Natural killer cell treated with Interleukin-12 subunit alpha and Interleukin-12 subunit beta and Interleukin-15 and Interleukin-18, amount 100 ng/mL, for 72 hours (primary cell): ENCODE measurements around the gene TRANK1. TPM values are rescaled to one million over a fixed set of nuclear protein-coding genes. Genes with fewer than 3 reads are reported as not detected.

Source experiments
- ATAC-seq, 2 donors: fragments of 150-1000 bp; cut with Tn5 transposase in 1 of 2; sonication (Bioruptor Pico), chemical (Tn5 transposase) in 1 of 2; 2 replicates each; pipeline ENCODE4 v1.10.0; 2021
- DNase-seq: peaks from one replicate; pipeline ENCODE4 v3.0.0; 2022; ENCODE audit warnings: low spot score
- H3K27ac Mint-ChIP-seq, 2 donors: 1 replicate in 1 of 2; 2 replicates in 1 of 2; pipeline ENCODE4 v1.8.0; 2022; ENCODE audit warnings: mixed read lengths in 2 of 2, mild to moderate bottlenecking in 1 of 2, moderate library complexity in 1 of 2
- H3K27me3 Mint-ChIP-seq, 2 donors: 1 replicate in 1 of 2; 2 replicates in 1 of 2; pipeline ENCODE4 v1.8.0; 2022; ENCODE audit warnings: mixed read lengths in 2 of 2
- H3K36me3 Mint-ChIP-seq: one replicate; pipeline ENCODE4 v1.8.0; 2022; ENCODE audit warnings: mixed read lengths
- H3K4me1 Mint-ChIP-seq, 2 donors: 1 replicate in 1 of 2; 2 replicates in 1 of 2; pipeline ENCODE4 v1.8.0; 2022; ENCODE audit warnings: low read depth in 2 of 2, mixed read lengths in 2 of 2, mild to moderate bottlenecking in 1 of 2
- H3K4me3 Mint-ChIP-seq: one replicate; pipeline ENCODE4 v1.8.0; 2022; ENCODE audit warnings: mixed read lengths
- H3K9me3 Mint-ChIP-seq: 2 replicates; pipeline ENCODE4 v1.8.0; 2022; ENCODE audit warnings: mixed read lengths
- total RNA-seq, 2 donors: library from RNA; stranded (reverse); gene quantifications; one replicate each; pipeline ENCODE4 v1.2.3, GENCODE V29; 2022

TRANK1 gene
- total RNA-seq, 2 donors from 2014 or later = 10.0 to 11.5 TPM

DNA sequence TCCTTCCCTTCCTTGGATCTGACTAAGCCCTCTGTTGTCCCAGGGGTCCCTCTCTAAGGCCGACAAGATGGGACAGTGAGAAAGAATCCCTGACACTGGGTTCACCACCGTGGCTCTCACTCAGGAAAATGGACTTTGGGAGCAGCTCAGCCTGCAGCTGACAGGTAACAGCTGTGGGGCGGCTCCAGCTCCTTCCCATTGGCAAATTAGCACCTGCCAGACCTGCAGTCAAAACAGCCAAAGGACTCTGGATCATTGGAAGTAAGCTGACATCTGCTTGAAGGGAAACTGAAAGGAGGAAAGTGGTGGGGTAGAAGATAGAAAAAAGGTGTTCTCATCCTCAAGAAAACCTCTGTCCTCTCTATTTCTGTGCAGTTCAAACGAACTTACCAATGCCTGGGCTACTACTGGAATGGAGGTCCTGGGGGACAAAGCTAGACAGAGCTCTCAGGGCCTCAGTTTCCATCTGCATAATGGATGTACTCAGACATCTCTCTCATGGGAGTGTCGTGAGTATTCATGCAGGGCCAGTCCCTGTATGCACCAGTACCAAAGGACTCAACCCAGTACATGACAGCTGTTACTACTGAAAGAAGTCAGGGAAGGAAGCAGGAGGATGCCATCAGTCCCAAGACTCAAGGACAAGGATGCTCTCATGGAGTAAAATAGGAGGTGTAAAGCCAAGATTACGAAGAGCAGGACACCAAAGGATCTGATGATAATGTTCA, 126.9 kb downstream of the TRANK1 start:
- no peak overlapping the region for H3K27ac Mint-ChIP-seq
- H3K9me3 Mint-ChIP-seq = no peaks in the 10 kb centered on the region
- H3K27me3 Mint-ChIP-seq = no peaks in the 10 kb centered on the region
- H3K36me3 Mint-ChIP-seq = no peaks in the 10 kb centered on the region
- H3K4me1 Mint-ChIP-seq = peaks cover 0 to 3% of the 10 kb centered on the region in 2 donors
- DNase-seq (no peak), ATAC-seq (no peak)
- no peak overlapping the region for H3K4me3 Mint-ChIP-seq

- DNase-seq (no peak), ATAC-seq (no peak)
- Mint-ChIP-seq H3K4me1 (peaks cover 0 to 3% of the 10 kb centered on the region in 2 donors), H3K36me3 (no peaks in the 10 kb centered on the region), H3K9me3 (no peaks in the 10 kb centered on the region), H3K4me3 (no peak overlapping the region), H3K27ac (no peak overlapping the region), H3K27me3 (no peaks in the 10 kb centered on the region)
These were observed 129.5 kb downstream of the TRANK1 start for GRCh38 chr3:36815375-36815774.

- H3K27ac Mint-ChIP-seq = no peak overlapping the region
- DNase-seq = no peak
- H3K36me3 Mint-ChIP-seq = no peaks in the 10 kb centered on the region
- H3K4me3 Mint-ChIP-seq = no peak overlapping the region
- no peak for ATAC-seq
- no peaks in the 10 kb centered on the region for H3K9me3 Mint-ChIP-seq
- peaks cover 0 to 3% of the 10 kb centered on the region in 2 donors for H3K4me1 Mint-ChIP-seq
- H3K27me3 Mint-ChIP-seq = no peaks in the 10 kb centered on the region
These were observed 130.1 kb downstream of the TRANK1 start for GRCh38 chr3:36814776-36815175.

GRCh38 chr3:36814066-36814717, 130.7 kb downstream of the TRANK1 start:
- ATAC-seq (no peak), DNase-seq (no peak)
- Mint-ChIP-seq H3K27me3 (no peaks in the 10 kb centered on the region), H3K4me1 (peaks cover 0 to 3% of the 10 kb centered on the region in 2 donors), H3K27ac (no peak overlapping the region), H3K9me3 (no peaks in the 10 kb centered on the region), H3K36me3 (no peaks in the 10 kb centered on the region), H3K4me3 (no peak overlapping the region)

GRCh38 chr3:36813305-36813704, 131.5 kb downstream of the TRANK1 start:
- ATAC-seq = peak in 1 of 2 donors; percentile 36
- H3K4me1 Mint-ChIP-seq = peaks cover 0 to 3% of the 10 kb centered on the region in 2 donors
- H3K27ac Mint-ChIP-seq = no peak overlapping the region
- H3K36me3 Mint-ChIP-seq = no peaks in the 10 kb centered on the region
- no peaks in the 10 kb centered on the region for H3K9me3 Mint-ChIP-seq
- DNase-seq = no peak
- no peak overlapping the region for H3K4me3 Mint-ChIP-seq
- no peaks in the 10 kb centered on the region for H3K27me3 Mint-ChIP-seq

- Mint-ChIP-seq H3K4me3 (no peak overlapping the region), H3K36me3 (no peaks in the 10 kb centered on the region), H3K27me3 (peaks cover 0 to 5% of the 10 kb centered on the region in 2 donors), H3K27ac (no peak overlapping the region), H3K4me1 (peaks cover 0 to 3% of the 10 kb centered on the region in 2 donors), H3K9me3 (no peaks in the 10 kb centered on the region)
- ATAC-seq = no peak
- no peak for DNase-seq
These were observed 132.6 kb downstream of the TRANK1 start for GRCh38 chr3:36812240-36812639.

DNA sequence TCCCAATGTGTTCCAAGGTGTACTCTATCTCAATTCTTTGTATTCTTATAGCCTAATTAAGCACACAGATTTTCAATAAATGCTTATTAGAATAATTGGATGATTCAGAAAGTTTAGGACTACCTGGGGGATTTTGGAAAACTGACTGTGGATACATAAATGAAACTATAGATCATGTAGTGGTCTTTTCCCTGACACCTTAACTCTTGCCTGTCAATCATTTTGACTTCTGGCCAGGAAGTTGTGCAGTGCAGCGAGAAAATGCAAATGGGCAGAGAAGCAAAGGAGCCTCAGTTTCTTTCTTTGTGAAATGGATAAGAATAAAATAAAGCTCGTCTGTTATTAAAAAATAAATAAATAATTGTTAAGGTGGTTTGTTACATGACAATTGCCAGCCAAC, 133.1 kb downstream of the TRANK1 start:
- peaks cover 0 to 5% of the 10 kb centered on the region in 2 donors for H3K27me3 Mint-ChIP-seq

DNA sequence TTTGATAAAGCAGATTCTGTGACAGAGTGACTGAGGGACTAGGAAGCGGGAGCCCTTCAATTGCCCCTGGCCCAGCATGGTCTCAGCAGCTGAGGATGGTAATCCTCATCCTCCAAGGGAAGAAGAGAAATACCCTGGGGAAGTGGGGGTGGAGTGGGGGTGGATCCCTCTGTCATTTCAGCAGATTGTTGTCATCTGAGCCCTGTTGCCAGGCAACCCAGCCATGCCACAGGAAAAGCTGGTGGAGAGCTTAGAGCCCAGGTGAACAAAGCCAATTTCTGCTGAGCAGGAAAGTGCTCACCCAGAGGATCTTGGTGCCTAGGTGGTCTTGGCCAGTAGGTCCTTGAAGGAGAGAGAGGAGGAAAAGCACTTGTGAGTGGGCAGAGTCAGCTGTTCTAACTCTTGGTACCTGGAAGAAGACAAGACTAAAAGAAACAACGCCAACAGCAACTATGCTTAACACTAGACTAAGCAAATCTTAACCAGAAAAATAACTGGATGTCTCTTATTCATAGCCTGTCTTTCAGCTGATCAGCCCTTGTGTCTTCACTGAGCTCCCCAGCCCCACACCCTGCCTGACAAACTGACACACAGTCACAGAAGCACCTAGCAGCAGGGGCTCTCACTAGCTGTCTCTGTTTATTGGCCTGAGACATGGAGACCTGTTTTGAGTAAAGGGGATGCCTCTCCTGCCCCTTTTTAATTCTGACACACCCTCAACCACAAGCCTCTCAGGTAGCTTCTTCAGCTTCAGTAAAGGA, 140.4 kb downstream of the TRANK1 start:
- no peak overlapping the region for H3K27ac Mint-ChIP-seq
- H3K4me3 Mint-ChIP-seq = no peak overlapping the region
- DNase-seq (no peak), ATAC-seq (no peak)
- H3K36me3 Mint-ChIP-seq = peaks cover 11% of the 10 kb centered on the region
- H3K4me1 Mint-ChIP-seq = no peaks in the 10 kb centered on the region
- peaks cover 6% of the 10 kb centered on the region for H3K9me3 Mint-ChIP-seq
- peaks cover 23 to 27% of the 10 kb centered on the region in 2 donors for H3K27me3 Mint-ChIP-seq

More for the DNA sequence above, 133.1 kb downstream of the TRANK1 start:
- Mint-ChIP-seq H3K27ac (no peak overlapping the region), H3K4me3 (no peak overlapping the region), H3K9me3 (no peaks in the 10 kb centered on the region), H3K4me1 (peaks cover 0 to 3% of the 10 kb centered on the region in 2 donors), H3K36me3 (no peaks in the 10 kb centered on the region)
- DNase-seq = no peak
- ATAC-seq = no peak

GRCh38 chr3:36803091-36803791, 141.6 kb downstream of the TRANK1 start:
- DNase-seq (no peak), ATAC-seq (no peak)
- Mint-ChIP-seq H3K4me3 (no peak overlapping the region), H3K27me3 (peaks cover 23 to 27% of the 10 kb centered on the region in 2 donors), H3K36me3 (peaks cover 11% of the 10 kb centered on the region), H3K27ac (no peak overlapping the region), H3K9me3 (peaks cover 6% of the 10 kb centered on the region), H3K4me1 (no peaks in the 10 kb centered on the region)

GRCh38 chr3:36800533-36801116, 144.2 kb downstream of the TRANK1 start:
- no peak overlapping the region for H3K27ac Mint-ChIP-seq
- ATAC-seq (no peak), DNase-seq (no peak)
- peaks cover 6% of the 10 kb centered on the region for H3K36me3 Mint-ChIP-seq
- H3K9me3 Mint-ChIP-seq = no peaks in the 10 kb centered on the region
- H3K27me3 Mint-ChIP-seq = peaks cover 22 to 23% of the 10 kb centered on the region in 2 donors
- H3K4me3 Mint-ChIP-seq = no peak overlapping the region
- H3K4me1 Mint-ChIP-seq = no peaks in the 10 kb centered on the region

GRCh38 chr3:36796881-36797280, 148.0 kb downstream of the TRANK1 start:
- DNase-seq = no peak
- Mint-ChIP-seq H3K4me1 (no peaks in the 10 kb centered on the region), H3K4me3 (no peak overlapping the region), H3K36me3 (peaks cover 6% of the 10 kb centered on the region), H3K27me3 (peaks cover 20 to 21% of the 10 kb centered on the region in 2 donors), H3K9me3 (no peaks in the 10 kb centered on the region), H3K27ac (no peak overlapping the region)
- ATAC-seq = no peak

DNA sequence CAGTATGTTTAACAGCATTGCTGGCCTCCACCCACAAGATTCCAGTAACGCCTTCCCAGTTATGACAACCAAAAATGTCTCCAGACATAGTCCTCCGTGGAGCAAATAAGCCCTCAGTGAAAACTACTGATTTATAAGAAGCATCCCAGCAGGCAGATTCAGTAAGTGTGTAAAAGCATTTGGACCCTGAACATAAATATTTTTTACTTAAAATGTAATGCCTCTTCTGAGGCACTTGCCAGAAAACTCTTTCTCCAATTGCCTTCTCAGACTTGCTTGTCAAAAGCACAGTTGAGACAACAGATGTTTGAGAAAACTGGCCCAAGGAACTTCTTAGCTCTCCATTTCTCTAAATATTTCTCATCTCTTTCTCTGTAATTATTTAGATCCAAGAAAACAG, 148.7 kb downstream of the TRANK1 start:
- no peaks in the 10 kb centered on the region for H3K9me3 Mint-ChIP-seq
- no peaks in the 10 kb centered on the region for H3K4me1 Mint-ChIP-seq
- ATAC-seq (no peak), DNase-seq (no peak)
- H3K27me3 Mint-ChIP-seq = peaks cover 18 to 19% of the 10 kb centered on the region in 2 donors
- no peak overlapping the region for H3K4me3 Mint-ChIP-seq
- no peak overlapping the region for H3K27ac Mint-ChIP-seq
- H3K36me3 Mint-ChIP-seq = peaks cover 6% of the 10 kb centered on the region

DNA sequence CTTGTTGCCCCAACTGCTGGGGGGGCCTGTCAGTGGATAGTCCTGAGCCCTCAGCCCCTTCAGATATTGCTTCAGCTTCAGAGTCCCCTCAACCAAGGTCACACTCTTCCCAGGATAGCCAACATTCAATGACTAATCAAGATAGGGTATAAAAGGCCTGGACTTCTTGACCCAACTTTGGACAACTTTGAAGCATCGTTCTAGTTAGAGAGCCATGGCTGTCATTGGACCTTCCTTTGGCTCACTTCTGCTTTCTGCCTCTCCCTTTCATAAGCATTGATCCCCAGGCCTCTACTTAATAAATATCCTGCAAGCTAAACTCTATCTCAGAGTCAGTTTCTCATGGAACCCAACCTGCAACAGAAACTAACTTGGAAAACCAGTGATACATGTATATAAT, 149.2 kb downstream of the TRANK1 start:
- H3K4me1 Mint-ChIP-seq = no peaks in the 10 kb centered on the region
- ATAC-seq = no peak
- DNase-seq = no peak
- H3K9me3 Mint-ChIP-seq = no peaks in the 10 kb centered on the region
- H3K36me3 Mint-ChIP-seq = peaks cover 6% of the 10 kb centered on the region
- peaks cover 18 to 19% of the 10 kb centered on the region in 2 donors for H3K27me3 Mint-ChIP-seq
- H3K27ac Mint-ChIP-seq = no peak overlapping the region
- no peak overlapping the region for H3K4me3 Mint-ChIP-seq
